Measurements from ENCODE around the gene KLRD1. TPM values are rescaled to one million over a fixed set of nuclear protein-coding genes. Genes with fewer than 3 reads are reported as not detected.

KLRD1 gene
- polyA plus RNA-seq, 1 of the 3 experiments (the other 2 are of a cell fraction): not detected

GRCh38 chr12:10283027-10283426, 24.6 kb upstream of the KLRD1 start:
- Histone ChIP-seq H3K27ac (ENCODE audit: low read depth in 2 of 2, low read length in 1 of 2) (no peak overlapping the region), H3K27me3 (ENCODE audit: insufficient read depth) (no peaks in the 10 kb centered on the region), H3K4me3 (ENCODE audit: low read depth in 2 of 2, low read length in 1 of 2) (no peak overlapping the region), H3K9ac (no peak overlapping the region), H3K4me1 (ENCODE audit: control insufficient read depth in 1 of 2, insufficient read depth in 2 of 2, low read depth in 1 of 2, low read length in 1 of 2) (no peaks in the 10 kb centered on the region), H3K4me2 (no peak overlapping the region), H4K20me1 (ENCODE audit: insufficient read depth) (no peaks in the 10 kb centered on the region), H3F3A (replicated peaks; ENCODE audit: insufficient read depth) (no peaks in the 10 kb centered on the region), H3K79me2 (ENCODE audit: insufficient read depth) (no peaks in the 10 kb centered on the region), H3K36me3 (replicated peaks in 1 of 2; ENCODE audit: control insufficient read depth in 1 of 2, insufficient read depth in 2 of 2, low read length in 1 of 2) (no peaks in the 10 kb centered on the region), H3K9me2 (no peaks in the 10 kb centered on the region), H3K9me3 (no peaks in the 10 kb centered on the region), H2AFZ (ENCODE audit: low read depth) (no peak overlapping the region)
- no peak for DNase-seq
- ChIA-PET CTCF (no interaction called here), POLR2A (no interaction called here)
- WGBS (ENCODE audit: low lambda C conversion rate): 17% methylated on average over 4 of the region's 4 CpGs
- no peak for TF ChIP-seq CHD2 (IDR thresholded peaks at IDR 0.05; ENCODE audit: low read length, partially characterized antibody)
- TF ChIP-seq REST (IDR thresholded peaks at IDR 0.05; ENCODE audit: low read depth, low read length): no peak
- TF ChIP-seq SMC3 (IDR thresholded peaks at IDR 0.05; ENCODE audit: low read depth, low read length): no peak
- TF ChIP-seq, protein P1, sequence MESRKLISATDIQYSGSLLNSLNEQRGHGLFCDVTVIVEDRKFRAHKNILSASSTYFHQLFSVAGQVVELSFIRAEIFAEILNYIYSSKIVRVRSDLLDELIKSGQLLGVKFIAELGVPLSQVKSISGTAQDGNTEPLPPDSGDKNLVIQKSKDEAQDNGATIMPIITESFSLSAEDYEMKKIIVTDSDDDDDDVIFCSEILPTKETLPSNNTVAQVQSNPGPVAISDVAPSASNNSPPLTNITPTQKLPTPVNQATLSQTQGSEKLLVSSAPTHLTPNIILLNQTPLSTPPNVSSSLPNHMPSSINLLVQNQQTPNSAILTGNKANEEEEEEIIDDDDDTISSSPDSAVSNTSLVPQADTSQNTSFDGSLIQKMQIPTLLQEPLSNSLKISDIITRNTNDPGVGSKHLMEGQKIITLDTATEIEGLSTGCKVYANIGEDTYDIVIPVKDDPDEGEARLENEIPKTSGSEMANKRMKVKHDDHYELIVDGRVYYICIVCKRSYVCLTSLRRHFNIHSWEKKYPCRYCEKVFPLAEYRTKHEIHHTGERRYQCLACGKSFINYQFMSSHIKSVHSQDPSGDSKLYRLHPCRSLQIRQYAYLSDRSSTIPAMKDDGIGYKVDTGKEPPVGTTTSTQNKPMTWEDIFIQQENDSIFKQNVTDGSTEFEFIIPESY (IDR thresholded peaks at IDR 0.05; ENCODE audit: borderline replicate concordance, low read depth): no peak
- no peak for TF ChIP-seq MEF2A (IDR thresholded peaks at IDR 0.05; ENCODE audit: borderline replicate concordance, low read depth)
- TF ChIP-seq ELF1 (IDR thresholded peaks at IDR 0.05): no peak
- no peak for TF ChIP-seq GABPA (IDR thresholded peaks at IDR 0.05; ENCODE audit: low read depth)
- TF ChIP-seq TAF1 (IDR thresholded peaks at IDR 0.05; ENCODE audit: borderline replicate concordance, low read depth, low read length): no peak
- no peak for TF ChIP-seq FOSL2 (IDR thresholded peaks at IDR 0.05; ENCODE audit: borderline replicate concordance, low read depth)
- TF ChIP-seq, protein P2, sequence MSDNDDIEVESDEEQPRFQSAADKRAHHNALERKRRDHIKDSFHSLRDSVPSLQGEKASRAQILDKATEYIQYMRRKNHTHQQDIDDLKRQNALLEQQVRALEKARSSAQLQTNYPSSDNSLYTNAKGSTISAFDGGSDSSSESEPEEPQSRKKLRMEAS (IDR thresholded peaks at IDR 0.05; ENCODE audit: low read depth): no peak
- no peak for TF ChIP-seq GATA2 (CRISPR knock-in tag; IDR thresholded peaks at IDR 0.05)
- TF ChIP-seq POLR2AphosphoS5 (IDR thresholded peaks at IDR 0.05; ENCODE audit: low read depth, low read length): no peak
- TF ChIP-seq NRF1 (IDR thresholded peaks at IDR 0.05; ENCODE audit: low read depth, low read length): no peak
- no peak for TF ChIP-seq TCF12 (IDR thresholded peaks at IDR 0.05)
- no peak for TF ChIP-seq FOXJ3 (CRISPR knock-in tag; IDR thresholded peaks at IDR 0.05)
- TF ChIP-seq SIN3A (IDR thresholded peaks at IDR 0.05; ENCODE audit: borderline replicate concordance, low read depth, low read length): no peak
- TF ChIP-seq, protein P3, sequence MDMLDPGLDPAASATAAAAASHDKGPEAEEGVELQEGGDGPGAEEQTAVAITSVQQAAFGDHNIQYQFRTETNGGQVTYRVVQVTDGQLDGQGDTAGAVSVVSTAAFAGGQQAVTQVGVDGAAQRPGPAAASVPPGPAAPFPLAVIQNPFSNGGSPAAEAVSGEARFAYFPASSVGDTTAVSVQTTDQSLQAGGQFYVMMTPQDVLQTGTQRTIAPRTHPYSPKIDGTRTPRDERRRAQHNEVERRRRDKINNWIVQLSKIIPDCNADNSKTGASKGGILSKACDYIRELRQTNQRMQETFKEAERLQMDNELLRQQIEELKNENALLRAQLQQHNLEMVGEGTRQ (IDR thresholded peaks at IDR 0.05; ENCODE audit: borderline replicate concordance, low read depth, low read length): no peak
- no peak for TF ChIP-seq RFX5 (IDR thresholded peaks at IDR 0.05; ENCODE audit: low read length)
- TF ChIP-seq RXRA (IDR thresholded peaks at IDR 0.05; ENCODE audit: borderline replicate concordance, low read depth): no peak
